ENCODE measurements around the gene CABCOCO1.

The CABCOCO1 gene

DNA sequence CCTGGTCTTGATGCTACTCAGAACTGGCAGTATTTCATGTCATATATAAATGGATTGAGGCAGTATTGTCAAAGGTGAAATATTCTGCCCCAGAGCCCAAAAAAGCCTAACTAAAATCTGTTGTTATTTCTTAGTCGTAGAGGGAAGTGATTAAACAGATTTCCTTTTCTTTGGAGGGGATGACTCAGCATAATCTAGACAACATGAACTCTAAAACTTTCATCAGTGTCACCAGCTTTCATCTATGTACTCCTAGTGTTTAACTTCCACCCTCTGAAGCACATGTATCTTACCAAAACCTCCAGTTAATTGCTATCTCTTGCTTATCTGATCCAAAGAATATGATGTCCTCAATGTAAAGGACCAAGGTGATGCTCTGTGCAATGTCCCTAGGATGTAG is 141.7 kb downstream of the CABCOCO1 start:
- no peaks in the 10 kb centered on the region for H3K4me1 ChIP-seq (ENCODE audit: low read length)
- H3K27ac ChIP-seq (ENCODE audit: low read length) = no peak overlapping the region
- H3K27me3 ChIP-seq (ENCODE audit: low read depth, low read length) = no peaks in the 10 kb centered on the region
- H3K9me3 ChIP-seq (ENCODE audit: insufficient read depth, low read length) = no peaks in the 10 kb centered on the region
- no peak overlapping the region for H3K4me2 ChIP-seq (ENCODE audit: low read length)
- H3K79me2 ChIP-seq (ENCODE audit: low read length) = no peaks in the 10 kb centered on the region
- no peak overlapping the region for H3K4me3 ChIP-seq (ENCODE audit: low read length)
- H3K9ac ChIP-seq (ENCODE audit: low read length) = no peak overlapping the region
- H3K36me3 ChIP-seq (replicated peaks; ENCODE audit: low read depth, low read length) = no peaks in the 10 kb centered on the region
- H4K20me1 ChIP-seq (ENCODE audit: insufficient read depth, low read length) = no peaks in the 10 kb centered on the region
- TF ChIP-seq EZH2phosphoT487 (IDR thresholded peaks at IDR 0.05; ENCODE audit: low read depth) = no peak
- TF ChIP-seq, protein P1, sequence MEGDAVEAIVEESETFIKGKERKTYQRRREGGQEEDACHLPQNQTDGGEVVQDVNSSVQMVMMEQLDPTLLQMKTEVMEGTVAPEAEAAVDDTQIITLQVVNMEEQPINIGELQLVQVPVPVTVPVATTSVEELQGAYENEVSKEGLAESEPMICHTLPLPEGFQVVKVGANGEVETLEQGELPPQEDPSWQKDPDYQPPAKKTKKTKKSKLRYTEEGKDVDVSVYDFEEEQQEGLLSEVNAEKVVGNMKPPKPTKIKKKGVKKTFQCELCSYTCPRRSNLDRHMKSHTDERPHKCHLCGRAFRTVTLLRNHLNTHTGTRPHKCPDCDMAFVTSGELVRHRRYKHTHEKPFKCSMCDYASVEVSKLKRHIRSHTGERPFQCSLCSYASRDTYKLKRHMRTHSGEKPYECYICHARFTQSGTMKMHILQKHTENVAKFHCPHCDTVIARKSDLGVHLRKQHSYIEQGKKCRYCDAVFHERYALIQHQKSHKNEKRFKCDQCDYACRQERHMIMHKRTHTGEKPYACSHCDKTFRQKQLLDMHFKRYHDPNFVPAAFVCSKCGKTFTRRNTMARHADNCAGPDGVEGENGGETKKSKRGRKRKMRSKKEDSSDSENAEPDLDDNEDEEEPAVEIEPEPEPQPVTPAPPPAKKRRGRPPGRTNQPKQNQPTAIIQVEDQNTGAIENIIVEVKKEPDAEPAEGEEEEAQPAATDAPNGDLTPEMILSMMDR (IDR thresholded peaks at IDR 0.05; ENCODE audit: low read depth, low read length) = no peak
- H2AFZ ChIP-seq (ENCODE audit: low read depth, low read length) = no peak overlapping the region

DNA sequence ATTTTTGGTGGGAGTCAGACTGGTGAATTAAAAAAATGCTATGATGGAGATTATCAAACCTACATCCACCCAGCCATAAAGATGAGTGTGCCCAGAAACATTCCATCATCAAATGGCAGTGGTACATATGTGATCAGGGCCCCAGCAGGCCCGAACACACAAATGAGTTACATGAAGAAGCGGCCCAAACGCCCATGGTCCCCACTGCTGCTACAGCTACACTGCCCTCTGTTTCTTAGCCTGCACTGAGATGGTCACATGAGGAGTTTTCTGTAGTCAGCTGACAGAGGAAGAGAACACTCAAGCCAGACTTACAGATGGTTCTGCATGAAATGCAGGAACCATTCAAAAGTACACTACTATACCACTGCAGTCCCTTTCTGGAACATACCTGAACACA is 142.4 kb downstream of the CABCOCO1 start:
- Histone ChIP-seq H3K9me3 (ENCODE audit: insufficient read depth, low read length) (no peaks in the 10 kb centered on the region), H3K4me1 (ENCODE audit: low read length) (no peaks in the 10 kb centered on the region), H2AFZ (ENCODE audit: low read depth, low read length) (no peak overlapping the region), H3K4me2 (ENCODE audit: low read length) (no peak overlapping the region), H3K27me3 (ENCODE audit: low read depth, low read length) (no peaks in the 10 kb centered on the region), H3K4me3 (ENCODE audit: low read length) (no peak overlapping the region), H3K27ac (ENCODE audit: low read length) (no peak overlapping the region), H4K20me1 (ENCODE audit: insufficient read depth, low read length) (no peaks in the 10 kb centered on the region), H3K36me3 (replicated peaks; ENCODE audit: low read depth, low read length) (no peaks in the 10 kb centered on the region), H3K9ac (ENCODE audit: low read length) (no peak overlapping the region), H3K79me2 (ENCODE audit: low read length) (no peaks in the 10 kb centered on the region)
- TF ChIP-seq, protein P1 (IDR thresholded peaks at IDR 0.05; ENCODE audit: low read depth, low read length) = no peak
- TF ChIP-seq EZH2phosphoT487 (IDR thresholded peaks at IDR 0.05; ENCODE audit: low read depth) = no peak

DNA sequence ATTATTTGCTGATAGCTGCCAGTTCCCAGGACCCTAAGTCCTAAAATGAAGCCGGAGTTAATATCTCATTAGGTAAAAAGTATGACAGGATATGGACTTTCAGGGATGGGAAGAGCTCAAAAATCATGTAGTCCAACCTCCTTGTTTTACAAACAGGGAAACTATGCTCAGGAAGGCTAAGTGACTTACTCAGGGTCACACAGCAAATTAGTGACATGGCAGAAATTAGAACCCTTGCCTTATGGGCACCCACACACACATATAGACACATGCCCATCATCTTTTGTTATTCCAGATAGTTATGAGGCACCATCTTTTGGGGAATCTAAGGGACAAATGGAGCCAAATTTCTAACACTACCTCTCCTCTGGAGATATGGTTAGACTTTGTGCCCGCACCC is 147.5 kb downstream of the CABCOCO1 start:
- H3K27me3 ChIP-seq (ENCODE audit: low read depth, low read length) = no peaks in the 10 kb centered on the region
- no peak overlapping the region for H2AFZ ChIP-seq (ENCODE audit: low read depth, low read length)
- H3K4me1 ChIP-seq (ENCODE audit: low read length) = no peaks in the 10 kb centered on the region
- H3K36me3 ChIP-seq (replicated peaks; ENCODE audit: low read depth, low read length) = no peaks in the 10 kb centered on the region
- no peaks in the 10 kb centered on the region for H3K79me2 ChIP-seq (ENCODE audit: low read length)
- no peak overlapping the region for H3K27ac ChIP-seq (ENCODE audit: low read length)
- no peak overlapping the region for H3K4me3 ChIP-seq (ENCODE audit: low read length)
- no peaks in the 10 kb centered on the region for H4K20me1 ChIP-seq (ENCODE audit: insufficient read depth, low read length)
- TF ChIP-seq, protein P1 (IDR thresholded peaks at IDR 0.05; ENCODE audit: low read depth, low read length) = no peak
- TF ChIP-seq EZH2phosphoT487 (IDR thresholded peaks at IDR 0.05; ENCODE audit: low read depth) = no peak
- H3K4me2 ChIP-seq (ENCODE audit: low read length) = no peak overlapping the region
- no peaks in the 10 kb centered on the region for H3K9me3 ChIP-seq (ENCODE audit: insufficient read depth, low read length)
- H3K9ac ChIP-seq (ENCODE audit: low read length) = no peak overlapping the region

DNA sequence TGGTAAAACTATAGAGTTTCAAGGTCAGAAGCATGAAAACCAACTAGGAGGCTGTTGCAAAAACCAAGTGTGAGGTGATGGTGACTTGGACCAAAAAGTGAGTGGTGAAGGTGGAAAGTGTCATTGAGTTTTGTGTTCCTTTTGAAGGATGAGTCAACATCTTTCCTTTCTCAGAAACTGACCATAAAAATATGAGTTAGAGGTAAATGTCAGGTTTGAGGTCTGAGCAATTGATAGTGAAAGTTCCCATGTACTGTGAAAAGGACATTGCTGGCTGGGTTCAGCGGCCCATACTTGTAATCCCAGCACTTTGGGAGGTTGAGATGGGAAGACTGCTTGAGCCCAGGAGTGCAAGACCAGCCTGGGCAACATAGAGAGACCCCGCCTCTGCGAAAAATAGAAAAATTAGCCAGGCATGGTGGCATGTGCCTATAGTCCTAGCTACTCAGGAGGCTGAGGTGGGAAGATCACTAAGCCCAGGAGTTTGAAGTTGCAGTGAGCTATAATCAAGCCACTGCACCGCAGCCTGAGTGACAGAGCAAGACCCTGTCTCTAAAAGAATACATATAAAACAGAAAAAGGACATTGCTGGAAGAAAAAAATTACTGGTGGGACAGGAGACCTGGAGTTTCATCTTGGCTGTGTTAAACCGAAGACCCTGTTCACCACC is 149.5 kb downstream of the CABCOCO1 start:
- no peak overlapping the region for H2AFZ ChIP-seq (ENCODE audit: low read depth, low read length)
- TF ChIP-seq EZH2phosphoT487 (IDR thresholded peaks at IDR 0.05; ENCODE audit: low read depth) = no peak
- TF ChIP-seq, protein P1 (IDR thresholded peaks at IDR 0.05; ENCODE audit: low read depth, low read length) = no peak
- no peak overlapping the region for H3K4me2 ChIP-seq (ENCODE audit: low read length)
- H3K4me1 ChIP-seq (ENCODE audit: low read length) = no peaks in the 10 kb centered on the region
- no peak overlapping the region for H3K9ac ChIP-seq (ENCODE audit: low read length)
- H3K36me3 ChIP-seq (replicated peaks; ENCODE audit: low read depth, low read length) = no peaks in the 10 kb centered on the region
- H4K20me1 ChIP-seq (ENCODE audit: insufficient read depth, low read length) = no peaks in the 10 kb centered on the region
- H3K27ac ChIP-seq (ENCODE audit: low read length) = no peak overlapping the region
- no peaks in the 10 kb centered on the region for H3K9me3 ChIP-seq (ENCODE audit: insufficient read depth, low read length)
- H3K4me3 ChIP-seq (ENCODE audit: low read length) = no peak overlapping the region
- H3K27me3 ChIP-seq (ENCODE audit: low read depth, low read length) = no peaks in the 10 kb centered on the region
- no peaks in the 10 kb centered on the region for H3K79me2 ChIP-seq (ENCODE audit: low read length)
